Mesothelial cell of epicardium (in vitro differentiated cells): ENCODE measurements around the gene EDEM2. TPM values are rescaled to one million over a fixed set of nuclear protein-coding genes. Genes with fewer than 3 reads are reported as not detected.
"Not testable (repeated sequence)": the region's sequence is repeated elsewhere in the genome, so short reads cannot be mapped to it uniquely, and the experiment has no call there.

Experiments
- DNase-seq, 2 experiments: peaks; one replicate each; pipeline ENCODE4 v3.0.0; 2021; ENCODE audit warnings: low spot score in 2 of 2; ENCODE audit not compliant: unreplicated experiment in 2 of 2
- H3K27ac Mint-ChIP-seq: 2 replicates; pipeline ENCODE4 v1.8.0; 2021; ENCODE audit warnings: mixed read lengths
- H3K27me3 Mint-ChIP-seq: 2 replicates; pipeline ENCODE4 v1.8.0; 2021; ENCODE audit warnings: low read depth, mixed read lengths
- H3K36me3 Mint-ChIP-seq: 2 replicates; pipeline ENCODE4 v1.8.0; 2021; ENCODE audit warnings: mixed read lengths
- H3K4me1 Mint-ChIP-seq: 2 replicates; pipeline ENCODE4 v1.8.0; 2021; ENCODE audit warnings: mixed read lengths
- H3K4me3 Mint-ChIP-seq: 2 replicates; pipeline ENCODE4 v1.8.0; 2021; ENCODE audit warnings: mild to moderate bottlenecking, moderate library complexity, mixed read lengths
- H3K9me3 Mint-ChIP-seq: 2 replicates; pipeline ENCODE4 v1.8.0; 2021; ENCODE audit warnings: mixed read lengths
- CTCF ChIP-seq: fragments of 200-600 bp; sonication (generic); IDR thresholded peaks from one replicate; pipeline ENCODE4 v1.5.0; 2021; ENCODE audit warnings: antibody characterized with exemption; ENCODE audit not compliant: unreplicated experiment
- total RNA-seq: library from RNA; stranded (reverse); gene quantifications from 3 replicates; pipeline ENCODE4 v1.2.1, GENCODE V29; 2021

The EDEM2 gene
- total RNA-seq, 1 donor from 2014 or later: 16.5 TPM

DNA sequence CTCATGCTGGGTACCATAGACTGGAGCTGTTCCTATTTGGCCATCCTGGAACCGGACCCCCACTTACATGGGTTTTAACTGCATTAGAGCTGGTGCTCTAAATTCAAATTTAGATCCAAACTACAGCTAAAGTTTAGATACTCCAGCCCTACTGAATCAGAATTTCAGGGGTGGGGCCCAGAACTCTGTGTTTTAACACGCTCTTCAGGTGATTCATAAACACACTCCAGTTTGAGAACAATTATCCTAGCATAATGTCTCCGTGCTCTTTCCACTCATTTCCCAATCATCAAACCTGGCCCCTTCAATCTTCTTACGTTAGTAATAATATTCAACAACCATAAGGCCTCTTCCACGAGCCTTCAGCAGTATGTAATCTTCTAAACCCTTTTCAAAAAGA is 69.8 kb downstream of the EDEM2 start:
- no peak overlapping the region for H3K27ac Mint-ChIP-seq
- TF ChIP-seq CTCF: no peak
- no peaks in the 10 kb centered on the region for H3K4me1 Mint-ChIP-seq
- no peaks in the 10 kb centered on the region for H3K27me3 Mint-ChIP-seq
- DNase-seq: no peak
- H3K9me3 Mint-ChIP-seq: peaks cover 47% of the 10 kb centered on the region
- H3K4me3 Mint-ChIP-seq: no peak overlapping the region
- peaks cover 64% of the 10 kb centered on the region for H3K36me3 Mint-ChIP-seq

DNA sequence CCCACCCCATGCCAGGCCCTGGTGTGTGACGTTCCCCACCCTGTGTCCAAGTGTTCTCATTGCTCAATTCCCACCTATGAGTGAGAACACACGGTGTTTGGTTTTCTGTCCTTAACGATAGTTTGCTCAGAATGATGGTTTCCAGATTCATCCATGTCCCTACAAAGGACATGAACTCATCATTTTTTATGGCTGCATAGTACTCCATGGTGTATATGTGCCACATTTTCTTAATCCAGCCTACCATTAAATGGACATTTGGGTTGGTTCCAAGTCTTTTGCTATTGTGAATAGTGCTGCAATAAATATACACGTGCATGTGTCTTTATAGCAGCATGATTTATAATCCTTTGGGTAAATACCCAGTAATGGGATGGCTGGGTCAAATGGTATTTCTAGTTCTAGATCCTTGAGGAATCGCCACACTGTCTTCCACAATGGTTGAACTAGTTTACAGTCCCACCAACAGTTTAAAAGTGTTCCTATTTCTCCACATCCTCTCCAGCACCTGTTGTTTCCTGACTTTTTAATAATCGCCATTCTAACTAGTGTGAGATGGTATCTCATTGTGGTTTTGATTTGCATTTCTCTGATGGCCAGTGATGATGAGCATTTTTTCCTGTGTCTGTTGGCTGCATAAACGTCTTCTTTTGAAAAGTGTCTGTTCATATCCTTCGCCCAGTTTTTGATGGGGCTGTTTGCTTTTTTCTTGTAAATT is 75.5 kb downstream of the EDEM2 start:
- not testable (repeated sequence) for H3K27me3 Mint-ChIP-seq, DNase-seq, H3K27ac Mint-ChIP-seq, H3K4me1 Mint-ChIP-seq, H3K4me3 Mint-ChIP-seq
- peaks cover 31% of the 10 kb centered on the region for H3K9me3 Mint-ChIP-seq
- peaks cover 65% of the 10 kb centered on the region for H3K36me3 Mint-ChIP-seq

- Mint-ChIP-seq H3K27ac (no peak overlapping the region), H3K4me1 (no peaks in the 10 kb centered on the region), H3K36me3 (peaks cover 36% of the 10 kb centered on the region)
Observed at GRCh38 chr20:35066194-35066593, 80.9 kb downstream of the EDEM2 start.

More at GRCh38 chr20:35066194-35066593, 80.9 kb downstream of the EDEM2 start:
- H3K4me3 Mint-ChIP-seq: no peak overlapping the region
- H3K9me3 Mint-ChIP-seq: peaks cover 7% of the 10 kb centered on the region
- H3K27me3 Mint-ChIP-seq: no peaks in the 10 kb centered on the region
- no peak for DNase-seq
- TF ChIP-seq CTCF: no peak

Other genes starting within 250 kb of the EDEM2 start
- gene GSS, start 191.5 kb downstream of the EDEM2 start, total RNA-seq: 51.1 to 54.8 TPM (median 51.9 TPM) in 3 replicates
- gene MYH7B, start 191.5 kb downstream of the EDEM2 start, total RNA-seq: 0.73 to 1.8 TPM (median 1.3 TPM) in 3 replicates
- 93.8 to 96.2 TPM (median 95.6 TPM) in 3 replicates for gene TRPC4AP, start 54.5 kb downstream of the EDEM2 start, total RNA-seq
- 4.0 to 4.7 TPM (median 4.4 TPM) in 3 replicates for gene PROCR, start 24.7 kb upstream of the EDEM2 start, total RNA-seq
- 0.99 to 1.3 TPM (median 1.1 TPM) in 3 replicates for gene MMP24, start 79.4 kb upstream of the EDEM2 start, total RNA-seq
- 61.4 to 71.9 TPM (median 66.1 TPM) in 3 replicates for gene MMP24OS, start 130.8 kb upstream of the EDEM2 start, total RNA-seq
- 104 to 107 TPM (median 106 TPM) in 3 replicates for gene EIF6, start 137.4 kb upstream of the EDEM2 start, total RNA-seq
- 0.07 TPM in 1 of 3 replicates, not detected in the others for gene FAM83C, start 145.1 kb upstream of the EDEM2 start, total RNA-seq